Fibroblast of skin of left biceps (primary cell): ENCODE data around the gene PGBD5.

ENCODE experiments used
- DNase-seq, 2 experiments: peaks; one replicate each; pipeline ENCODE4 v3.0.0-alpha.2; 2013; ENCODE audit warnings: low read depth in 2 of 2

PGBD5 gene

GRCh38 chr1:230282157-230282556 is 144.0 kb downstream of the PGBD5 start:
- DNase-seq, result no peak

- DNase-seq, result no peak
These were observed 144.6 kb downstream of the PGBD5 start for GRCh38 chr1:230281556-230281955.

DNA sequence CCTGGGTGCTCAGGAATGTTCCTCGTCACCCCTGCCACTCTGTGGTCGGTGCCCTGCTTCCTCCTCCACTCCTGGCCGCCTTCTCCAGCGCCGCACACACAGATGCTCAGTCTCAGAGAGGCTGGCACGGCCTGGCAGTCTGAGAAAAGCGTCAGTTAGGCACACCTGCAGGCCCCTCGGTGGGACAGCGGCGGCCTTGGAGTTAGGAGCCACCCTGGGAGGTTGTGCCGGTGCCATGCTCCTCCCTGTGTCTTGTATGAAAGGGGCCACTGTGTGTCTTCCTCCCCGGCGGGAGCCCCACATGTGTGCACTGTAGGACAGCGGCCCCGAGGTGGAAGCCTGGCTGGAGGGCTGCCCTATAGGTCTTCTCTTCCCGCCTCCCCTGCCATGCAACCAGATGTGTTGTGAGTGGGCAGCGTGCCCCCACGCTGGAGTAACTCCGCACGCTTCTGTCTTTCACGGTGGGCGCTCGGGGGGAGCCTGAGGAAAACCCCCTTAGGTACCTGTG is 145.2 kb downstream of the PGBD5 start:
- no peak for DNase-seq

- no peak for DNase-seq
These were observed 145.9 kb downstream of the PGBD5 start for GRCh38 chr1:230280054-230280795.

GRCh38 chr1:230279583-230279945 is 146.6 kb downstream of the PGBD5 start:
- DNase-seq, result no peak

DNA sequence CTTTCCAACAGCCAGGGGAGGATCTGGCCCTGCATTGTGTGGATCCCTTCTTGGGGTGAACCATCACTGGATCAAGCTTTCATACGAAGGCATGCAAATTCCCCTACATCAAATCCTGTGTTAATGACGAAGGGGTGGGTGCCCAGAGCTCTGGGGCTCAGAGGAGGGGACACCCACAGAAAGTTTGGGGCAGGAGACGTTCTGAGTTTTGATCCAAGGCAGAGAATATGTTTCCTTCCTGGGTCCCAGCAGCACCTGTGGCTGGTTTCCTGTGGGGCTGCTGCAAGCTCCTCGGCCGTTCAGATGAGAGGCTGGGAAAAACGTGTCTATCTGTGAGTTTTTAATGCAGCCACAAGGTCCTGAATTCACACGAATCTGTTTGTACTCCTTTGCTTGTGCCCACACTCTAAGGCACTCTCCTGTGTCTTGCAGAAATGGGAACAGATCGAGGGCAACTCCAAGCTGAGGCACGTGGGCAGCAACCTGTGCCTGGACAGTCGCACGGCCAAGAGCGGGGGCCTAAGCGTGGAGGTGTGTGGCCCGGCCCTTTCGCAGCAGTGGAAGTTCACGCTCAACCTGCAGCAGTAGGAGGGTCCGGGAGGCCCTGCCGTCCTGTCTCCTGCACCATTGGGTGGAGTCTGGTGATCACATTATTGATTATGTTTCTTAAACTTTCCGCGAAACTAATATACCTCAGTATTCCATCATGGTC is 147.1 kb downstream of the PGBD5 start:
- no peak for DNase-seq

DNA sequence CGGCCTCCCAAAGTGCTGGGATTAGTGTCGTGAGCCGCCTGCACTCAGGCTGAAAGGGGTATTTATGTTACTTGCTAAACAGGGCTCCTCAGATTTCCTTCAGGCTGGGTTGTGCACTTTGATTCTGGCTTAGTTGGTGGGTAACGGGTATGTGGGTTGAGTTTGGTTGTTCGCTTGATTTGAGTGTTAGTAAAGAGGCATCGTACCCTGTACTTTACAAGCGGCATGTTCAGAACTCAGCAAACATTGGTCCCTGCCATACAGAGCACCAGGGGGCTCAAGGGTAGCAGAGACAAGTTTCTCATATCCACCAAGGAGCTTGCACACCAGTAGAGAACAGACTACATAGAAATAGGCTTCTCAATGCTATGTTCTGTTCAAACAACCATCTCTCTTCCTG is 147.8 kb downstream of the PGBD5 start:
- no peak for DNase-seq

DNA sequence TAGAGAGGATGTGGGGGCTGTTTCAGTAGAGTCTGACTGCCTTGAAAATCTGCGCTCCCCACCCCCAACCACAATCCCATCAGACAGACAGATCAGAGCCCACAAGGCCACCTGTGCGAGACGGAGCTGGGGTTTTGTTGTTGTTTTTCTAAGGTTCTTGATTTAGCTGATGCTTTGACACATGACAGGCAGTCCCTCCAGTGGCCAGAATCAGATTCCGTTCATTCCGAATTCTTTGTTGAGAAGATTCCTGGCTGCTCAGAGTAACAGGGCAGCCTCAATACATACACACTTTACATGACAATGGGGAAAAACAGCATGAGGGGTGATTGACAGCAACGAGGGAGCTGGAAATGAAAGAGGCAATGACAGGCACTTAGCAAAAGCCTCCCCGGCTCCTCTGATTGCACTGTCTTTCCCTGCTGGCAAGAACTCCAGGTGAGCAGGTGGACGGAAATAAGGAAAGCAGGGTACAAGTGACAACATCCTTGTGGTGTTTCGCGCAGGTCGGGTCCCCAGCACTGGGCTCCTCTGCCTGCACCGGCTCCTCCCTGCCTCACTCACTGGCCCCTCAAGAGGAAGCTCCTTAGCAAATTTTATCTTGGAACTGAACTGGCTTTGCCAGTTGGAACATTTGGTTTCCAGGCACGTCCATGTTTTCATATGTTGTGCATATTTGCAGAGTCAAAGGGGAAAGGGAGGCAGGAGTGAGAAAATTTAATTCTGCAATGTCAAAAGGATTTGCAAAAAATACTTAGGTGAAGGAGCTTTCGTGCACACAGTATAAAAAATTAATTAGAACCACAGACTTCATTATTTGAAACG is 148.7 kb downstream of the PGBD5 start:
- DNase-seq, result no peak

GRCh38 chr1:230276401-230276800 is 149.7 kb downstream of the PGBD5 start:
- DNase-seq, result no peak

- no peak for DNase-seq
These were observed 151.9 kb downstream of the PGBD5 start for GRCh38 chr1:230274254-230274653.

GRCh38 chr1:230273141-230273710 is 152.9 kb downstream of the PGBD5 start:
- DNase-seq, result no peak

GRCh38 chr1:230272557-230272956 is 153.6 kb downstream of the PGBD5 start:
- no peak for DNase-seq

DNA sequence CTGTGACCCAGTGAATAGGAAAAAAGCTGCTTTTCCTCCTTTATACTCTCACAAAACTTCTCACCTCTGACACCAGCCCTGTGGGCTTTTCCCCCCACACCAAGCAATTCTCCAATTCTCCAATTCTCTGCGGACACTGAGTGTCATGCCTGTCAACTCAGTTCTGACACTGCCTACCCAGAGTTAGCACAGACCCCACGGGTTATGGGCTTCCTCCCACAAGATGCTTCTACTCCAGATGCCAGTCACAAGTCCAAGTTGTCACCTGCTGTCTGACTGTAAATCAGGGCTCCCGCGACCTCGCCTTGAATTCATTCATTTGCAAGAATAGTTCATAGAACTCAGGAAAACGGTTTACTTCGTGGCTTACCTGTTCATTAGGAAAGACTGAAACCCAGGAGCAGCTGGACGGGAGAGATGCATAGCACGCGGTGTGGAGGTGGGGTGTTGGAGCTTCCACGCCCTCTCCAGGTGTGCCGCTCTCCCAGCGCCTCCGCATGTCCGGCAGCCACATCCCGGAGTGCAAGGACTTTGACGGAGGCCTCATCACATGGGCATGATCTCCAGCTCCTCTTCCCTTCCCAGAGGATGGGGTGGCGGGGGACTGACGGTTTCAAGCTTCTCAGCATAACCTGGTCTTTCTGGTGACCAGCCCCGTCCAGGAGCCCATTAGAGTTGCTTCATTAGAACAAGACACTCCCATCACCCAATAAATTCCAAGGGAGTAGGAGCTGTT is 154.7 kb downstream of the PGBD5 start:
- no peak for DNase-seq

DNA sequence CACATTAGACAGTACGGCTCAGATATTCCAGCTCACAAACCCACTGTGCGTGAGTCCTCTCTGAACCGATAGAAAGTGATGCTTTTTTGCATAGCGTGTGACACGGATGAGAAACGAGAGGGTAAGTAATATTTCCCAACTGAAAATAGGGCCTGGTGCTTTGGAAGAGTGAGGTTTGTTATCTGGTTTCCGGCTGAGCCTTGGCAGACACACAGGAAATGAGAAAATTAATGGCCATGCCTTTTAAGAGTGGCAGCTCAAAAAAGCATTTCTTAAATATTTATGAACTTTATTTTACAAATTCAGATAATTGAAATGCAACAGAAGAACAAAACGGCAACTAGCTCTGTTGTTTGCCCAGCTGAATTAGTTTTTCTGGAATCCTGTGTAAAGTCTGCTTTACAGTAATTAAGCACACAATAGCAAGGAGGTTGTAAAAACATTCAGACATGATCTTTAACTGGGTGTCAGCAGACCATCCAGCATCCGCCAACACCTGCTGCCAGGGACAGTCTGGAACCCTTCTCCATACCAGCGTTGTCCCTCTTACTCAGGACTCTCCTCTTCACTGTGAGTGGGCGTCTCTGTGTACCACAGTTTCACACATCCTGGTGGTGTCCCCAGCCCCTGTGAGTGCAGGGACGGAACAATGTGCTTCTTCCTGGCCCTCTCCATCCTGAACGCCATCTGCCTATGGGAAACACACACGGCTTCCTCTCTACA is 155.4 kb downstream of the PGBD5 start:
- DNase-seq, result no peak

DNA sequence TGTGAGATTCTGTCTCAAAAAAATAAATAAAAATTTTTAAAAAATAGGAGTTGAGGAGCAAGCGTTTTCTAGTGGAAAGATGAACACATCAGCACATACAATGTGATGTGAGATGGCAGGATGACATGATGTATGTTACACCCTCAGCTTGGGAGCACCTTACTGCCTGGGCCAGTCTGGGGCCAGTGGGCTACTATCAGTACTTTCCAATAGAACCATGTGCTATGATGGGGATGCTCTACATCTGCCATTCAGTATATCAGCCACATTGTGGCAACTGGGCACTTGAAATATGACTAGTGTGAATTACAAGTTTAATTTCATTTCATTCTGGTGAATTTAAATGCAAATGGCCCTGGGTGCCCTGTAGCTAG is 156.0 kb downstream of the PGBD5 start:
- DNase-seq, result no peak

GRCh38 chr1:230268371-230269170 is 157.6 kb downstream of the PGBD5 start:
- peak; percentile 35 to 38 for DNase-seq

DNA sequence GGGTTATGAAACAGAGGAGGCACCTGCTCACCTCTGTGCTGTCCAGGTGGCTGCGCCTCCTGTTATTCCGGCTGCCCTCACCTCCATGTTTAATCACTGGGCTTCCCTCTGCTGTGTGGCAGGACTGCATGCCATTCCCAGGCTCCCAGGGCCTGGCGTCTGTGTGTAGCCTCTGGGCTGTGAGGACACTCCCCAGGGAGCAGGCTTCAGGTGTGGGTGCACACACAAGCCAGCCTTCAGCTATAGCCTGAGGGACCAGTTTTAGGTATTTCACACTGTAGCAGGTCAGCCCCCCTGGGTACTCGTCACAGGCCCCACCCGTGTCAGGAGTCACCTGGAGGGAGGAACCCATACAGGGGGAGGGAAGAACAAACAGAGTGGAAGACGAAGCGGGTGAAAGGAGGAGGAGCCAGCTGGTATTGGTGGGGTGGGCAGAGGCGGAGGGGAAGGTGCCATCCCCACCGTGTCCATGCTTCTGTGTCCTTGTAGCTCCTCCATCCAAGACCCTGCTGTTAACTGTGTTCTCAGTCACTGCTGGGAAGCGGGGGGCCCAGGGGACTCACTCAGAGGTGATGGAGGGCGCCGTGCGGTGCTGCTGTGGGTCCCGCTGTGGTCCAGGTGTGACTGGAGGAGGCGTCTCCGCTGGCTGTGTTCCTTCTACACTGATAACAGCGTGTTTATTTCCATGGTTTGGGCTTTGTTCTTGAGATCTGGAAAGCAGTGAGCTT is 158.6 kb downstream of the PGBD5 start:
- no peak for DNase-seq

DNA sequence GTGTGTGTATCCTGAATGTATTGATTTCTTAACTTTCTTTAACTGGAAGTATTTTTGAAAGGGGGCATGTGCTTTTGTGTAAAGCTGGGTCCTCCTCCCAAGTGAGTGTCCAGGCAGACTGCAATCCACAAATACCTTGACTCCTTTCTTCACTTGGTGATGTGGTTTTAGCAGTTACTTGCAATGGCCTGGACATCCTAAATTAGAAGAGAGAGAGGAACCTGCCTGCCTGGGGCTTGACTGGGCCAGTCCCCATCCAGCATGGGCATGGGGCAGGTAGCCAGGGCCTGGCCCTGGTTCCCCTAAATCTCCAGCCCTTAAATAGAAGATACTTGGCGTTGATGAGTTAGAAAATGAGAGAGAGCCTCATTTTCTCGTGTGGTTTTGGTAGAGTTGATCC is 159.7 kb downstream of the PGBD5 start:
- DNase-seq, result no peak
